Kidney (tissue), 14 donors: Measurements from ENCODE around the gene C3orf62. TPM values are rescaled to one million over a fixed set of nuclear protein-coding genes. Genes with fewer than 3 reads are reported as not detected.

Experiments used
- DNase-seq, 5 donors: peaks; one replicate each; pipeline ENCODE4 v3.0.0-alpha.2; 2013 to 2020
- FAIRE-seq: peaks from 2 replicates; lab custom pipeline; 2012; peaks lifted over from hg19 to GRCh38; lab: Jason Lieb, UNC
- H3K27ac ChIP-seq, 2 donors: one replicate each; pipeline ENCODE4 v1.7.0; 2013; ENCODE audit warnings: low read depth in 2 of 2, low read length in 2 of 2, inconsistent platforms in 1 of 2
- H3K27me3 ChIP-seq: one replicate; pipeline ENCODE4 v1.7.1; 2013; ENCODE audit warnings: low read length, inconsistent platforms; ENCODE audit not compliant: control insufficient read depth, insufficient read depth
- H3K36me3 ChIP-seq, 3 donors: one replicate each; pipeline versions ENCODE4 v1.7.0 to v1.7.1; 2013; ENCODE audit warnings: low read length in 3 of 3, control low read depth in 1 of 3, inconsistent platforms in 1 of 3; ENCODE audit not compliant: insufficient read depth in 3 of 3, control insufficient read depth in 2 of 3
- H3K4me1 ChIP-seq, 3 donors: one replicate each; pipeline versions ENCODE4 v1.7.0 to v1.7.1; 2013; ENCODE audit warnings: low read length in 3 of 3, inconsistent platforms in 1 of 3, low read depth in 1 of 3; ENCODE audit not compliant: control insufficient read depth in 2 of 3, insufficient read depth in 2 of 3
- H3K4me3 ChIP-seq, 3 donors: one replicate each; pipeline versions ENCODE4 v1.7.0 to v1.8.1; 2013; ENCODE audit warnings: low read length in 3 of 3, control low read depth in 1 of 3, inconsistent platforms in 1 of 3
- H3K9ac ChIP-seq, 3 donors: one replicate each; pipeline versions ENCODE4 v1.7.0 to v1.7.1; 2013; ENCODE audit warnings: low read length in 3 of 3, control low read depth in 1 of 3, inconsistent platforms in 1 of 3
- H3K9me3 ChIP-seq, 3 donors: one replicate each; pipeline versions ENCODE4 v1.7.0 to v1.7.1; 2013; ENCODE audit warnings: low read length in 3 of 3, control low read depth in 1 of 3, inconsistent platforms in 1 of 3; ENCODE audit not compliant: control insufficient read depth in 2 of 3, insufficient read depth in 1 of 3
- CTCF ChIP-seq: IDR thresholded peaks from 3 replicates; pipeline ENCODE4 v1.5.1; 2012; ENCODE audit warnings: mild to moderate bottlenecking, moderate library complexity, borderline replicate concordance; ENCODE audit not compliant: insufficient read depth; ENCODE audit errors: extremely low read depth
- intact Hi-C: fragments of 100-400 bp; cut with DNase I; formaldehyde crosslinking; loops from one replicate; pipeline ENCODE4 v1.11.1; 2022
- microRNA-seq: library from miRNA; unstranded; fragments of <30 nt; microRNA quantifications from one replicate; pipeline ENCODE4 v1.2.0, GENCODE V29; 2020
- polyA plus RNA-seq: library from polyadenylated mRNA; stranded (reverse); fragments of 350-450 nt; fragmentation: Illumina TruSeq; extraction: RNeasy Lipid Tissue Mini Kit (QIAGEN cat#74804); gene quantifications from one replicate; pipeline ENCODE4 v1.2.3, GENCODE V29; 2014; ENCODE audit warnings: low read depth, low replicate concordance; ENCODE audit not compliant: insufficient read depth
- total RNA-seq: library from RNA; stranded (reverse); fragmentation: NEBNext Ultra II Directional; extraction: Animal tissue kit (Norgen Biotek cat#: 25700); gene quantifications from one replicate; pipeline ENCODE4 v1.2.1, GENCODE V29; 2021
- donor health status: control.
- donor health status: control.
- donor health status: control.
- donor health status: control.
- donor health status: control.
- donor health status: DM: yes; HTN: yes; CAD: no.
- donor health status: Normal renal cell carcinoma (clear cell type).

C3orf62 gene
- total and polyA plus RNA-seq, 2 donors from 2014 or later = 4.7 to 7.0 TPM

- no peaks in the 10 kb centered on the region for H3K27me3 ChIP-seq
- DNase-seq (no peak), FAIRE-seq (no peak)
- H3K4me3 ChIP-seq = no peak overlapping the region
- intact Hi-C loops = no loop called here
- no peak overlapping the region for H3K27ac ChIP-seq
- H3K4me1 ChIP-seq = peaks cover 0 to 3% (median 0%) of the 10 kb centered on the region in 3 donors
- H3K36me3 ChIP-seq = no peaks in the 10 kb centered on the region
- H3K9ac ChIP-seq = no peak overlapping the region
- no peak for TF ChIP-seq CTCF
- H3K9me3 ChIP-seq = no peaks in the 10 kb centered on the region
Measured at GRCh38 chr3:49219132-49219531, 57.9 kb downstream of the C3orf62 start.

Small RNA genes lying within 50 kb of the gene (microRNA-seq; reads per million reads assigned to microRNA genes)
- not detected for gene MIR4271

Other genes with a start within 250 kb of the C3orf62 start
- 132 TPM for gene IMPDH2, start 247.8 kb downstream of the C3orf62 start, total RNA-seq
- 99.9 TPM for gene IMPDH2, start 247.8 kb downstream of the C3orf62 start, polyA plus RNA-seq
- 92.1 TPM for gene QRICH1, start 183.2 kb downstream of the C3orf62 start, total RNA-seq
- 23.0 TPM for gene QRICH1, start 183.2 kb downstream of the C3orf62 start, polyA plus RNA-seq
- gene QARS1, start 172.5 kb downstream of the C3orf62 start, total RNA-seq = 231 TPM
- gene QARS1, start 172.5 kb downstream of the C3orf62 start, polyA plus RNA-seq = 209 TPM
- gene USP19, start 156.4 kb downstream of the C3orf62 start, total RNA-seq = 67.2 TPM
- 29.3 TPM for gene USP19, start 156.4 kb downstream of the C3orf62 start, polyA plus RNA-seq
- gene LAMB2, start 144.2 kb downstream of the C3orf62 start, total RNA-seq = 444 TPM
- gene LAMB2, start 144.2 kb downstream of the C3orf62 start, polyA plus RNA-seq = 460 TPM
- gene CCDC71, start 110.9 kb downstream of the C3orf62 start, total RNA-seq = 27.6 TPM
- 21.0 TPM for gene CCDC71, start 110.9 kb downstream of the C3orf62 start, polyA plus RNA-seq
- 23.4 TPM for gene KLHDC8B, start 105.6 kb downstream of the C3orf62 start, total RNA-seq
- gene KLHDC8B, start 105.6 kb downstream of the C3orf62 start, polyA plus RNA-seq = 36.5 TPM
- gene USP4, start 62.8 kb upstream of the C3orf62 start, total RNA-seq = 72.5 TPM
- gene USP4, start 62.8 kb upstream of the C3orf62 start, polyA plus RNA-seq = 28.5 TPM
- 375 TPM for gene GPX1, start 81.1 kb upstream of the C3orf62 start, total RNA-seq
- gene GPX1, start 81.1 kb upstream of the C3orf62 start, polyA plus RNA-seq = 454 TPM
- gene RHOA, start 134.7 kb upstream of the C3orf62 start, total RNA-seq = 709 TPM
- gene RHOA, start 134.7 kb upstream of the C3orf62 start, polyA plus RNA-seq = 345 TPM
- 76.7 TPM for gene TCTA, start 135.2 kb upstream of the C3orf62 start, total RNA-seq
- gene TCTA, start 135.2 kb upstream of the C3orf62 start, polyA plus RNA-seq = 83.2 TPM
- 15.2 TPM for gene AMT, start 145.2 kb upstream of the C3orf62 start, total RNA-seq
- 44.1 TPM for gene AMT, start 145.2 kb upstream of the C3orf62 start, polyA plus RNA-seq
- gene NICN1, start 152.1 kb upstream of the C3orf62 start, total RNA-seq = 22.3 TPM
- gene NICN1, start 152.1 kb upstream of the C3orf62 start, polyA plus RNA-seq = 27.1 TPM
- 122 TPM for gene DAG1, start 193.0 kb upstream of the C3orf62 start, total RNA-seq
- 40.4 TPM for gene DAG1, start 193.0 kb upstream of the C3orf62 start, polyA plus RNA-seq